GM19240 (cell line): ENCODE results near the gene TGM6.

Source experiments
- DNase-seq: peaks from one replicate; pipeline ENCODE4 v3.0.0; 2011; ENCODE audit warnings: low spot score; ENCODE audit not compliant: insufficient read length

TGM6 gene

GRCh38 chr20:2363587-2363986 lies 17.1 kb upstream of the TGM6 start:
- no peak for DNase-seq

- no peak for DNase-seq
Measured at GRCh38 chr20:2364044-2364443, 16.7 kb upstream of the TGM6 start.

- DNase-seq, result no peak
Measured at GRCh38 chr20:2365091-2365490, 15.6 kb upstream of the TGM6 start.

GRCh38 chr20:2365666-2366065 lies 15.0 kb upstream of the TGM6 start:
- no peak for DNase-seq

- DNase-seq, result no peak
Measured at GRCh38 chr20:2368621-2369020, 12.1 kb upstream of the TGM6 start.

- DNase-seq, result no peak
Measured at GRCh38 chr20:2373098-2373497, 7.6 kb upstream of the TGM6 start.

- DNase-seq, result no peak
Measured at GRCh38 chr20:2374346-2375125, 6.2 kb upstream of the TGM6 start.

GRCh38 chr20:2378893-2379292 lies 1.8 kb upstream of the TGM6 start:
- no peak for DNase-seq

GRCh38 chr20:2379511-2380229 lies 1.0 kb upstream of the TGM6 start:
- DNase-seq, result no peak

- no peak for DNase-seq
Measured at GRCh38 chr20:2381303-2381702, 602 bp downstream of the TGM6 start.

GRCh38 chr20:2382833-2383232 lies 2.1 kb downstream of the TGM6 start:
- DNase-seq, result no peak

GRCh38 chr20:2385026-2385425 lies 4.3 kb downstream of the TGM6 start:
- no peak for DNase-seq

- DNase-seq, result no peak
Measured at GRCh38 chr20:2385496-2385895, 4.8 kb downstream of the TGM6 start.

GRCh38 chr20:2386516-2387179 lies 5.9 kb downstream of the TGM6 start:
- no peak for DNase-seq

- DNase-seq, result peak; percentile 34
Measured at GRCh38 chr20:2387180-2387577, 6.5 kb downstream of the TGM6 start.

- DNase-seq, result no peak
Measured at GRCh38 chr20:2387580-2387979, 6.9 kb downstream of the TGM6 start.

- no peak for DNase-seq
Measured at GRCh38 chr20:2390951-2391675, 10.4 kb downstream of the TGM6 start.

GRCh38 chr20:2394411-2395055 lies 13.8 kb downstream of the TGM6 start:
- DNase-seq, result no peak

GRCh38 chr20:2395136-2395535 lies 14.4 kb downstream of the TGM6 start:
- DNase-seq, result no peak

- DNase-seq, result no peak
Measured at GRCh38 chr20:2396241-2396814, 15.6 kb downstream of the TGM6 start.

- no peak for DNase-seq
Measured at GRCh38 chr20:2397091-2397490, 16.4 kb downstream of the TGM6 start.
